Ectodermal cell (in vitro differentiated cells): ENCODE data around the gene PLEKHJ1.
A peak's percentile ranks its signal among the peaks of the same experiment; 100 is the strongest.

Experiments used
- H3K27ac ChIP-seq: 2 replicates; pipeline ENCODE4 v1.7.0; 2013; ENCODE audit warnings: mild to moderate bottlenecking, low read depth, low read length; ENCODE audit not compliant: insufficient read depth, poor library complexity, severe bottlenecking
- H3K27me3 ChIP-seq: 2 replicates; pipeline ENCODE4 v1.7.0; 2013; ENCODE audit warnings: mild to moderate bottlenecking, low read length; ENCODE audit not compliant: insufficient read depth, control insufficient read depth, poor library complexity, severe bottlenecking
- H3K36me3 ChIP-seq: one replicate; pipeline ENCODE4 v1.7.0; 2013; ENCODE audit warnings: low read length; ENCODE audit not compliant: control insufficient read depth, insufficient read depth
- H3K4me1 ChIP-seq: one replicate; pipeline ENCODE4 v1.7.0; 2013; ENCODE audit warnings: low read length; ENCODE audit not compliant: control insufficient read depth, insufficient read depth
- H3K4me3 ChIP-seq: 2 replicates; pipeline ENCODE4 v1.7.0; 2013; ENCODE audit warnings: low read depth, low read length, control low read depth; ENCODE audit not compliant: insufficient read depth
- H3K9me3 ChIP-seq: 2 replicates; pipeline ENCODE4 v1.7.0; 2013; ENCODE audit warnings: mild to moderate bottlenecking, low read length, moderate library complexity; ENCODE audit not compliant: control insufficient read depth
- WGBS, 2 experiments: methylation state at CpG; one replicate each; pipeline ENCODE4 v1.1.7; 2013; ENCODE audit warnings: missing lambda C conversion rate in 2 of 2; 5-methylcytosine and 5-hydroxymethylcytosine counted together

The PLEKHJ1 gene

DNA sequence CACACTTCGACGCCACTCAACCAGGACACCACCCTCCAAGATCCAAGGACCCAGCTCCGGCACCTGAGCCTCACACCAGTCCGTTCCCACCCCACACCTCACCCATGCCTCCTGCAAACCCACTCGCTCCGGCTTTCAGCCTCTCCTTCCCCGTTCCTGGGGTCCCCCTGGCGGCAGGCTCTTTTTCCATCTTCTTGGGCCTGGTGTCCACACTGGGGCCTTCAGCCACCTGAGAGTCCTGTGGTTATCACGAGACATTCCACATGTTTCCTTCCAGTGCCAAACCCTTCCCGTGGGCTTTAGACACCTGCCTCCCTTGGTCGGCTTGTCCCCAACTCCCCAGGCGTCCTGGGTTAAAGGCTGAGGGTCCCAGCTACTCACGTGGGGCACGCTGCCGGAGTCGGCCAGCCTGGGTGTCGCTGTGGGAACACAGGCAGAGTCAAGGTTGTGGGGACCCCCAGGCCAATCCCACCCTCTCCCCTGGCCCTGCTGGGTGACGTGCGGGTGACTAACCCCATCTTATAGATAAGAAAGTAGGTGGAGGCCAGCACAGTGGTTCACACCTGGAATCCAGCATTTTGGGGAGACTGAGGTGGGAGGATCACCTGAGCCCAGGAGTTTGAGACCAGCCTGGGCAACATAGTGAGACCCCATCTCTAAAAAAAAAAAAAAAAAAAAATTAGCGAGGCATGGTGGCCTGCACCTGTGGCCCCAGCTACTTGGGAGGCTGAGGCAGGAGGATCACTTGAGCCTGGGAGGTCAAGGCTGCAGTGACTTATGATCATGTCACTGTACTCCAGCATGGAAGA is 18.1 kb upstream of the PLEKHJ1 start:
- peaks cover 7% of the 10 kb centered on the region for H3K4me1 ChIP-seq

DNA sequence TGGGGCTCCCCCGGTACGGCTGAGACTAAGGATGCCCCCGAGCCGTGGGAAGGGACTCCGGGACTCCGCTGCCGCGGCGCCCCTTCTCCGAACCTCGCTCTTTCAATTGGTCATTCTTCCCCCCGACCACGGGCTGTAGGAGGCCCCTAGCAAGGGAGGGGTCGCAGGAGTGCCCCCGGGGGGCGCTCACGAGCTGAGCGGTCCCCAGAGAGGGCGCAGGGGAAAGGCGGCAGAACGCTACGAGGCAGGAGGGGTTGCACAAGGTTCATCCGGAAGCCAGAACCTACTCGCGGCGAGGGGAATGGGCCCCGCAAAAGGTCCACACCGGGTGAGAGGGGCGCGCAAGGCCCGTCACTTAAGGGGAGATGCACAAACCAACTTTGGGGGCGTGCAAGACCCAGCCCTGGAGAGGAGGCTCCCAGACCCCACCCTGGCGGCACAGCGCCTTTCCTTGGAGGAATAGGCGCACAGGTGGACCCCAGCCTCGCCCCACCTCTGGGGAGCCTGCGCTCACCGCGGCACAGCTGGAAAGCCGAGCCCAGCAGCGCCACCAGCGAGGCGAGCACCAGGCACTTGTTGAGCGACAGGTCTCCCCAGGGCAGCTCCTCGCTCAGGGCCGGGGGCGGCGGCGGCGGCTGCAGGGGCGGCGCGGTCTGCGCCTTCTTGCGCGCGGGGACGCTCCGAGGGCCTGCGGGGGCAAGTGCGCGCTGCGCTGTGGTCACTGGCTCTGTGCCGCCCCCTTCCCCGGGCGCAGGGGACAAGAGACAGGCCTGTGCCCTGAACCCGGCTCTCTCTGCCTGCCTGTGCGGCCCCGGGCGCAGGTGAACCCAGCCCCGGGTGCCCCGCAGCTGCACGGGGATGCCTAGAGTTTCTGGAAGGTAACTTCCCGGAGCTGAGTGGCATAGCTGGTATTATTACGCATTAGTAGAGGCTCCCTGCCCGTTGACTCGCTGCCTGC is 17.3 kb upstream of the PLEKHJ1 start:
- Histone ChIP-seq H3K27ac (no peak overlapping the region), H3K9me3 (no peaks in the 10 kb centered on the region), H3K4me3 (peak overlapping the region; percentile 39), H3K4me1 (peaks cover 7% of the 10 kb centered on the region), H3K27me3 (peaks cover 50% of the 10 kb centered on the region), H3K36me3 (no peaks in the 10 kb centered on the region)
- 7% methylated on average over 77 of the region's 77 CpGs for WGBS, 2 experiments

More for the DNA sequence above, 18.1 kb upstream of the PLEKHJ1 start:
- H3K4me3 ChIP-seq: peak overlapping the region; percentile 39
- no peaks in the 10 kb centered on the region for H3K36me3 ChIP-seq
- no peak overlapping the region for H3K27ac ChIP-seq
- H3K9me3 ChIP-seq: no peaks in the 10 kb centered on the region
- WGBS, 2 experiments: 57 to 60% methylated on average over 19 to 20 of the region's 20 CpGs
- peaks cover 50% of the 10 kb centered on the region for H3K27me3 ChIP-seq

DNA sequence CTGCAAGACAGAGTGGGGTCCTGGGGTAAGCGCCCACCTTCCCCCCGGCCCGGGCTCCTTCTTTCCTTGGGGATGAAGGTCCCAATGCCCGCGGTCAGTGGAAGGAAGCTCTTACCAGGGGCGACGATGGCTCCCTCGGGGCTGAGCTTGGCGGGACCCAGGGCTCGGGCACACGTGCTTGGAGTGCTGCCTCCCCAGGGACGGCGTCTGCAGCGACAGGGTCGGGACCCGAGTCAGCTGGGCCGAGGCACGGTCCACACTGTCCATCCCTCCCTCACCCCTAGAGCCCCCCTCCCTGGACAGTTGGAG is 16.6 kb upstream of the PLEKHJ1 start:
- WGBS, 2 experiments: 44 to 50% methylated on average over 18 of the region's 18 CpGs

DNA sequence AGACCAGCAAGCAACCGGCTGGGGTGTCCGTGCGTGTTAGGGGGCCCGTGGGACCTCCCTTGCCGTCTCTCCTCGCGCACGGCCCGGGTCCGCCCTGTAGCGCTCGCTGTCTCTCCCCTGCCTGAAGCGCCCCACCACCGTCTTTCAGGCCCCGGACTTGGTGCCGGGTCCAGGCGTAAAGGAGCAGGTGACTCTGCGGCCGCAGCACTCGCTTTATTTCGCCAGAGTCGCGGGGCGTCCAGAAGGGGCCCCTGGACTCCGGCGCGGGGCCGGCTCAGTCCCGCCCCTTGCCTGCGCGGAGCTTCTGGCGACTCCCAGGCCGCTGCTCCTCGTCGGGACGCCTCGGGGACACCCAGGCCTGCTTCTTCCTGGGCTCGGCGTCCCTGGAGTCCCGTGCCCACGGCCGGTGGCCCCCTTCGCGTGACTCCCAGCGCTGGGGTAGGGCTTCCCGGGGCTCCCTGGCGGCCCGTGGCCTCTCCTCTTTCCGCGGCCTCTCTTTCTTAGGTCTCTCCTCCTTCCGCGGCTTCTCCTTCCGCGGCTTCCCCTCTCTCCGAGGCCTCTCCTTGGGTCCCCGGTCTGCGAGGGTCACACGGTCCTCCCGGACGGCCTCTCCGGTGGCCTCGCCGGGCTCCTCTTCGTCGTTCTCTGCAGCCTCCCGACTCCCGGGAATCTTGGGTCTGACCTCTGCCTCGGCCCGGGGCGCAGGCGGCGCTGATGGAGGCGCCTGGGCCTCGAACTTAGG is 16.1 kb upstream of the PLEKHJ1 start:
- H3K27ac ChIP-seq: no peak overlapping the region
- H3K36me3 ChIP-seq: peaks cover 1% of the 10 kb centered on the region
- WGBS, 2 experiments: 75 to 76% methylated on average over 74 of the region's 74 CpGs
- H3K9me3 ChIP-seq: no peaks in the 10 kb centered on the region
- no peak overlapping the region for H3K4me3 ChIP-seq
- H3K4me1 ChIP-seq: peaks cover 7% of the 10 kb centered on the region
- H3K27me3 ChIP-seq: peaks cover 50% of the 10 kb centered on the region

More for the DNA sequence above, 16.6 kb upstream of the PLEKHJ1 start:
- peak overlapping the region; percentile 39 for H3K4me3 ChIP-seq
- H3K36me3 ChIP-seq: no peaks in the 10 kb centered on the region
- no peak overlapping the region for H3K27ac ChIP-seq
- H3K9me3 ChIP-seq: no peaks in the 10 kb centered on the region
- peaks cover 7% of the 10 kb centered on the region for H3K4me1 ChIP-seq
- peaks cover 50% of the 10 kb centered on the region for H3K27me3 ChIP-seq

- H3K4me1 ChIP-seq: peaks cover 7% of the 10 kb centered on the region
- H3K4me3 ChIP-seq: no peak overlapping the region
- 79 to 81% methylated on average over 125 of the region's 125 CpGs for WGBS, 2 experiments
- peaks cover 10% of the 10 kb centered on the region for H3K36me3 ChIP-seq
- H3K27ac ChIP-seq: no peak overlapping the region
- peaks cover 50% of the 10 kb centered on the region for H3K27me3 ChIP-seq
- no peaks in the 10 kb centered on the region for H3K9me3 ChIP-seq
These were observed 15.3 kb upstream of the PLEKHJ1 start for GRCh38 chr19:2251106-2252054.

- Histone ChIP-seq H3K4me1 (peaks cover 7% of the 10 kb centered on the region), H3K4me3 (no peak overlapping the region), H3K36me3 (peaks cover 16% of the 10 kb centered on the region), H3K27ac (no peak overlapping the region), H3K27me3 (peaks cover 50% of the 10 kb centered on the region), H3K9me3 (no peaks in the 10 kb centered on the region)
- WGBS, 2 experiments: 76 to 77% methylated on average over 40 of the region's 40 CpGs
These were observed 14.6 kb upstream of the PLEKHJ1 start for GRCh38 chr19:2250766-2251105.

GRCh38 chr19:2249880-2250765 is 14.0 kb upstream of the PLEKHJ1 start:
- 76% methylated on average over 43 of the region's 43 CpGs for WGBS, 2 experiments
- peaks cover 7% of the 10 kb centered on the region for H3K4me1 ChIP-seq
- H3K9me3 ChIP-seq: no peaks in the 10 kb centered on the region
- no peak overlapping the region for H3K27ac ChIP-seq
- H3K36me3 ChIP-seq: peaks cover 22% of the 10 kb centered on the region
- no peak overlapping the region for H3K4me3 ChIP-seq
- H3K27me3 ChIP-seq: peaks cover 50% of the 10 kb centered on the region

- peak within 1 kb of the TSS; percentile 16 for H3K27ac ChIP-seq
- H3K9me3 ChIP-seq: no peaks in the 10 kb centered on the region
- peaks cover 31% of the 10 kb centered on the region for H3K36me3 ChIP-seq
- WGBS, 2 experiments: 89 to 90% methylated on average over 27 of the region's 27 CpGs
- H3K4me1 ChIP-seq: peaks cover 7% of the 10 kb centered on the region
- H3K27me3 ChIP-seq: peaks cover 47% of the 10 kb centered on the region
- H3K4me3 ChIP-seq: no peak within 1 kb of the TSS
These were observed 13.1 kb upstream of the PLEKHJ1 start, which contains the start of gene AMH for GRCh38 chr19:2249010-2249866. TSS of gene AMH (plus strand) at chr19:2249323. CDS start at chr19:2249333, 10 bp downstream.
